A673 (cell line): ENCODE data around the gene EXOSC2. TPM values are rescaled to one million over a fixed set of nuclear protein-coding genes. Genes with fewer than 3 reads are reported as not detected.
A peak's percentile ranks its signal among the peaks of the same experiment; 100 is the strongest.

ENCODE experiments used
- BruUV-seq: library from RNA; stranded (reverse); fragments of 400-500 nt; replicated peaks from 2 replicates; lab custom pipeline; 2021; lab: Mats Ljungman, UMichigan
- CTCF ChIA-PET: fragments of 300-600 bp; sonication (Branson Sonifier 250); formaldehyde crosslinking; loops from one replicate; lab custom pipeline; 2022; ENCODE audit warnings: antibody characterized with exemption; lab: Charles Lee
- POLR2A ChIA-PET: fragments of 300-600 bp; sonication (Branson Sonifier 250); formaldehyde crosslinking; loops from one replicate; lab custom pipeline; 2022; ENCODE audit warnings: antibody characterized with exemption; ENCODE audit not compliant: low non-redundant PET; lab: Charles Lee
- DNase-seq: peaks from one replicate; pipeline ENCODE4 v3.0.0-alpha.2; 2015; ENCODE audit warnings: low spot score
- H3K27ac ChIP-seq: fragments of 200-600 bp; sonication (generic); 2 replicates; pipeline ENCODE4 v1.5.1; 2016; ENCODE audit warnings: mixed run types, low read depth, mild to moderate bottlenecking, mixed read lengths, antibody characterized with exemption, low read length; ENCODE audit not compliant: poor library complexity, severe bottlenecking
- H3K27me3 ChIP-seq: fragments of 200-600 bp; sonication (generic); replicated peaks from 2 replicates; pipeline ENCODE4 v1.6.1; 2017; ENCODE audit warnings: mixed run types, low read depth, mild to moderate bottlenecking, mixed read lengths, antibody characterized with exemption, low read length; ENCODE audit not compliant: insufficient read depth, poor library complexity
- H3K36me3 ChIP-seq: fragments of 200-600 bp; sonication (generic); 2 replicates; pipeline ENCODE4 v1.6.1; 2016; ENCODE audit warnings: mixed run types, mild to moderate bottlenecking, mixed read lengths, antibody characterized with exemption, low read length; ENCODE audit not compliant: insufficient read depth, poor library complexity, severe bottlenecking
- H3K4me1 ChIP-seq: fragments of 200-600 bp; sonication (generic); 2 replicates; pipeline ENCODE4 v1.6.1; 2017; ENCODE audit warnings: mixed run types, mild to moderate bottlenecking, mixed read lengths, antibody characterized with exemption, low read length; ENCODE audit not compliant: insufficient read depth, poor library complexity, severe bottlenecking
- H3K4me3 ChIP-seq: fragments of 200-600 bp; sonication (generic); 2 replicates; pipeline ENCODE4 v1.5.1; 2016; ENCODE audit warnings: low read depth, mixed run types, mild to moderate bottlenecking, mixed read lengths, low read length; ENCODE audit not compliant: poor library complexity, severe bottlenecking
- H3K9me3 ChIP-seq: fragments of 200-600 bp; sonication (generic); 2 replicates; pipeline ENCODE4 v1.6.1; 2016; ENCODE audit warnings: mixed run types, low read depth, mild to moderate bottlenecking, mixed read lengths, antibody characterized with exemption, low read length; ENCODE audit not compliant: poor library complexity, severe bottlenecking
- CTCF ChIP-seq: fragments of 300-800, 200-600 bp; sonication (generic); conservative IDR thresholded peaks from 2 replicates; pipeline ENCODE4 v1.5.1; 2017; ENCODE audit warnings: low read depth, mild to moderate bottlenecking, antibody characterized with exemption, low read length, moderate library complexity, mixed read lengths
- EZH2 ChIP-seq: fragments of 200-600 bp; sonication (generic); IDR thresholded peaks from 2 replicates; pipeline ENCODE4 v1.6.1; 2017; ENCODE audit warnings: borderline replicate concordance, low read depth, mild to moderate bottlenecking, mixed read lengths, antibody characterized with exemption, low read length; ENCODE audit not compliant: poor library complexity, severe bottlenecking
- intact Hi-C: fragments of 100-400 bp; cut with micrococcal nuclease; formaldehyde crosslinking; loops from one replicate; pipeline ENCODE4 v1.10.0; 2022; ENCODE audit not compliant: unreplicated experiment
- total RNA-seq: library from RNA; stranded (reverse); gene quantifications from 2 replicates; pipeline ENCODE4 v1.2.3, GENCODE V29; 2021

The EXOSC2 gene
- total RNA-seq, 1 experiment from 2014 or later, result 109 TPM

- intact Hi-C loops, result loop anchor here (5.0 kb wide), 1 partner anchor 133 kb away; no protein-coding TSS in a partner anchor
- ChIA-PET POLR2A (no interaction called here), CTCF (no interaction called here)
- H3K27ac ChIP-seq, result peak overlapping the region; percentile 15
- H3K9me3 ChIP-seq, result no peaks in the 10 kb centered on the region
- no peaks in the 10 kb centered on the region for H3K27me3 ChIP-seq
- no TSS peak for BruUV-seq
- no peak for DNase-seq
- no peaks in the 10 kb centered on the region for H3K4me1 ChIP-seq
- peak overlapping the region; percentile 97 for H3K4me3 ChIP-seq
- no peaks in the 10 kb centered on the region for H3K36me3 ChIP-seq
- TF ChIP-seq EZH2 (no peak), CTCF (no peak)
These were observed 21.1 kb downstream of the EXOSC2 start for GRCh38 chr9:130714586-130715110.

GRCh38 chr9:130715270-130715669 lies 21.7 kb downstream of the EXOSC2 start:
- no peaks in the 10 kb centered on the region for H3K4me1 ChIP-seq
- intact Hi-C loops, result no loop called here

GRCh38 chr9:130718562-130718961 lies 25.0 kb downstream of the EXOSC2 start:
- Histone ChIP-seq H3K27me3 (no peaks in the 10 kb centered on the region), H3K9me3 (no peaks in the 10 kb centered on the region), H3K4me1 (no peaks in the 10 kb centered on the region), H3K36me3 (no peaks in the 10 kb centered on the region), H3K4me3 (no peak overlapping the region), H3K27ac (no peak overlapping the region)
- CTCF ChIA-PET, result no interaction called here
- no peak for DNase-seq
- intact Hi-C loops, result no loop called here
- POLR2A ChIA-PET, result no interaction called here
- TF ChIP-seq EZH2, result no peak
- no peak for TF ChIP-seq CTCF
- no TSS peak for BruUV-seq

More at GRCh38 chr9:130715270-130715669, 21.7 kb downstream of the EXOSC2 start:
- Histone ChIP-seq H3K4me3 (peak overlapping the region; percentile 97), H3K9me3 (no peaks in the 10 kb centered on the region), H3K36me3 (no peaks in the 10 kb centered on the region), H3K27ac (no peak overlapping the region), H3K27me3 (no peaks in the 10 kb centered on the region)
- DNase-seq, result no peak
- BruUV-seq, result no TSS peak
- CTCF ChIA-PET, result interaction anchor here (0.5 kb wide), 1 partner anchor 1054 kb away, joined by 7 read pairs; no protein-coding TSS in a partner anchor
- no peak for TF ChIP-seq EZH2
- no peak for TF ChIP-seq CTCF
- POLR2A ChIA-PET, result interaction anchor here (0.5 to 0.7 kb wide), 2 partner anchors 10 to 1981 kb away, joined by 3 to 4 read pairs; no protein-coding TSS in a partner anchor
